HUES6 (cell line): ENCODE data around the gene PBXIP1.

ENCODE experiments used
- H3K27ac ChIP-seq: 2 replicates; pipeline ENCODE4 v1.7.0; 2013; ENCODE audit warnings: low read depth, mild to moderate bottlenecking, low read length, inconsistent platforms
- H3K27me3 ChIP-seq: 2 replicates; pipeline ENCODE4 v1.6.1; 2013; ENCODE audit warnings: low read length; ENCODE audit not compliant: control insufficient read depth, insufficient read depth
- H3K36me3 ChIP-seq: 2 replicates; pipeline ENCODE4 v1.6.1; 2013; ENCODE audit warnings: low read length; ENCODE audit not compliant: control insufficient read depth, insufficient read depth
- H3K4me1 ChIP-seq: 2 replicates; pipeline ENCODE4 v1.6.1; 2013; ENCODE audit warnings: low read length; ENCODE audit not compliant: control insufficient read depth, insufficient read depth
- H3K4me3 ChIP-seq: 2 replicates; pipeline ENCODE4 v1.5.1; 2013; ENCODE audit warnings: low read depth, low read length
- H3K9ac ChIP-seq: one replicate; pipeline ENCODE4 v1.6.1; 2013; ENCODE audit warnings: mild to moderate bottlenecking, low read length
- H3K9me3 ChIP-seq: 2 replicates; pipeline ENCODE4 v1.6.1; 2013; ENCODE audit warnings: low read depth, low read length; ENCODE audit not compliant: control insufficient read depth, insufficient read depth

The PBXIP1 gene

DNA sequence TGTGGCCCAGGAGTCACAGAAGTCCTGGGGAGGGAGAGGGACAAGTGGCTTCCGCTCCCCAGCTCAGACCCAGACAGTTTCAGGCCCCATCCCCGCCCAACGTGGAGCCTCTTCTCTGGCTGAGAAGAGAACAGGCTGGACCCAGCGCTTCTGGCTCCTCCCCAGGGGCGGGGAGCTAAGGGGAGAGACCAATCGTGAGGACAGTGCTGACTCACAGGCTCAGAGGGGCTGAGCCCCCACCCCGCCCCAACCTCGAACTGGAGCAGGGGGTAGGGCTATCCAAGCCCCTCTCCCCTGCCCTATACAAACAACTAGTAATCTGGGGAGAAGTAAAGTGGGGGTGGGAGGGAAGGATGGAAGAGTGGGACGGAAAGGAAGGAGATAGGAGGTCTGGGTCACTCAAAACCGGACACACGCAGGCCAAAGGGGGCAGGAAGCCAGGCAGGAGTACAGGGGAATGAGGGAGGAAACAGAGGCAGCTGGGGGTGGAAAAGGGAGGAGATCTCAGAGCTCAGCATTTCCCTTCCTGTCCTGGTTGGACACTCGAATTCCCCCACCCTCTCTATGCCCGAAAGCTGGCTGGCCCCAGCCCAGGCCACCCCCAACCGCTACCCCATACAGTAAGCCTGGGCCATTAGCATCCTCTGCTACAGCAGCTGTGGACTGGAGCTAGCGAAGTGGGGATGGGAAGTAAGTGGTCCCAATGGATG, 14.9 kb upstream of the PBXIP1 start, which contains the start of gene SHC1:
Gene SHC1 (minus strand): TSS at position 117 of the 710 bp plus-strand sequence. CDS start 221 bp downstream, outside the sequence.
- Histone ChIP-seq H3K27ac (peak within 1 kb of the TSS; percentile 95), H3K9me3 (no peaks in the 10 kb centered on the region), H3K27me3 (no peaks in the 10 kb centered on the region), H3K4me1 (peaks cover 23% of the 10 kb centered on the region), H3K4me3 (peak within 1 kb of the TSS; percentile 65), H3K36me3 (peaks cover 30% of the 10 kb centered on the region), H3K9ac (peak within 1 kb of the TSS; percentile 90)

DNA sequence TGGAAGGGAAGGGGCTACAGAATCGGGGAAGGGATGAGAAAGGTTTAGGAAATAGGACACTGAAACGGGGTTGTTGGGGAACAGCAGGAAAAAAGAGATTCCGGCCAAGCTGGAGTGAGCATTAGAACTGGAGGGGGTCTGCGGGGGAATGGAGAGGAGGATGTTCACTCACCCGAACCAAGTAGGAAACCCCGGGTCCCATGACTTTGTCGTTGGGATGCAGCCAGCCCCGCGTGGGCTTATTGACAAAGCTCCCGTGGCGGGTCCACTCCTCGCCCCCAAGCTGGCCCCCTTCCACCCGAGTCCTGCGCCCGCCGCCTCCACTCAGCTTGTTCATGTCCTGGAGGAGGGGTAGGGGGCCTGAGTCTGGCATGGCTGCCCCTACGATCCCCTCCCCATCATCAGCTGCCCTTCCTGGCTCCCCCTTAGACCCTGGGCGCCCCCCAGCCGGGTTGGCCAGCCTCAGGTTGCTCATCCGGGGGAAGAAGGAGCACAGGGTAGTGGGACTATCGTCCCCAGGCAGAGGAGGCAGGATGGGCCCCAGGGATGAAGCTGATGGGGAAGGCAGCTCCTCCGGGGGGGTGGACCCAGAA, 14.1 kb upstream of the PBXIP1 start:
- H3K4me1 ChIP-seq, result peaks cover 23% of the 10 kb centered on the region
- peaks cover 37% of the 10 kb centered on the region for H3K36me3 ChIP-seq
- peak overlapping the region; percentile 90 for H3K9ac ChIP-seq
- no peaks in the 10 kb centered on the region for H3K9me3 ChIP-seq
- peak overlapping the region; percentile 95 for H3K27ac ChIP-seq
- no peaks in the 10 kb centered on the region for H3K27me3 ChIP-seq
- H3K4me3 ChIP-seq, result peak overlapping the region; percentile 65

DNA sequence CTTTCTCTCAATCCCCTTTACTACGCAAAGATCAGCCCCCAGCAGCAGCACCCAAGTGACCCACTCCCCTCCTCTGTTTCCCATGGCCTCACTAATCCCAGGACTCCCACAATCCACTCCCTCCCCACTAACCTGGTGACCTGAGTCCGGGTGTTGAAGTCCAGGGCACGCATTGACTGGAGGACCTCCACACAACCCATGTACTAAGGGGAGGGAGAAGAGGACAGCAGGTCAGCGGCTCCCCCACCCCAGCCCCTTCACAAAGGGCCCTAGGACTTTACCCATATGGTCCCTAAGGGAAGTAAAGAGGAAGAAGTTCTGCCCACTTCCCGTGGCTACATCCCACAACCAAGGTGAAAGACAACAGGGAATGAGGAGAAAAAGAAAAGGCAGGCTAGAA, 13.3 kb upstream of the PBXIP1 start:
- Histone ChIP-seq H3K4me1 (peaks cover 23% of the 10 kb centered on the region), H3K9ac (peak overlapping the region; percentile 90), H3K4me3 (peak overlapping the region; percentile 65), H3K9me3 (no peaks in the 10 kb centered on the region), H3K36me3 (peaks cover 45% of the 10 kb centered on the region), H3K27ac (no peak overlapping the region), H3K27me3 (no peaks in the 10 kb centered on the region)

DNA sequence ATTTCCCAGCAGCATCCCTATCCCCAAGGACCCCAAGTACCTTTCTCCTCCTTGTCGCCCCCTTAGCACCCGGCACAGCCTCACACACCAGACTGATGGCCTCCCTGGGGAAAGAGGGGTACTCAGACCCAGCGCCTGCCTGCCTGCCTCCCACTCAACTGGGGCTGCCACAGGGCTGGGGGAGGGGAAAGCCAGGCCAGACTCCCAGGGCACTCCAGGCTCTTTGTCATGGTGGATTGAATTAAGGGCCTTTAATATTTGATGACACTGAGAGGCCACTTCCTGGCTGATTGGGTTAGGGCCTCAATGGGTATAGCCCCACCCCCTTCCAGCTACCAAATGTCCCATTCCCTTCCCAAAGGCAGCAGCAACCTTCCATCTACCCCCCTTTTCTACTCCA, 12.8 kb upstream of the PBXIP1 start:
- Histone ChIP-seq H3K9ac (peak overlapping the region; percentile 90), H3K9me3 (no peaks in the 10 kb centered on the region), H3K27ac (peak overlapping the region; percentile 18; the same call in 1 of the 2 replicates), H3K4me3 (peak overlapping the region; percentile 65), H3K36me3 (peaks cover 50% of the 10 kb centered on the region), H3K27me3 (no peaks in the 10 kb centered on the region), H3K4me1 (peaks cover 23% of the 10 kb centered on the region)

DNA sequence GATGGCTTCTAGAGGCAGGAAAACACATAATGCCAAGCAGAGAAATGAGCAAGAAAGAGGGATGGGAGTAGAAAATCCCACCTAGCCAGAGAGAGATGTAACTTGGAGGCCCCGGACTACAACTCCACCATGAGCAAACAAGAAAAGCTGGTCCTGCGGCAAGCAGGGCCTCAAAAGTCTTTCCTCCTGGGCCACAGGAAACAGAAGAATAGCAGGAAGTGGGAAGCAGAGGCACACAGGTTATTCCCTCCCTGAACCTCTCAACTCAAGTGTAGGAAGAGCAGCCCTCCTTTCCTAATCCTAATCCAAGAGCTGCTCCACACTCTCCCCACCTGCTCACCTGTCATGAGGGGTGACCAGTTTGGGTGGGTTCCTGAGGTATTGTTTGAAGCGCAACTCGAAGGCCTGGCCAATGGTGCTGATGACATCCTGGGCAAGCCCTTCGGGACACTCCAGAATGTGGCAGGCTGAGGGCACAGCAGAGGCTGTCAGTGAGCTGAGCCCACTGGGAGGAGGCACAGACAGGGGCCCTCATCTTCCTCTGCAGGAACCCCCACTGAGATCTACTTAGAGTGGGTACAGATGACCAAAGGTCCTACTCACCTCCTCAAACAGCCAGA, 11.5 kb upstream of the PBXIP1 start:
- no peak overlapping the region for H3K9ac ChIP-seq

DNA sequence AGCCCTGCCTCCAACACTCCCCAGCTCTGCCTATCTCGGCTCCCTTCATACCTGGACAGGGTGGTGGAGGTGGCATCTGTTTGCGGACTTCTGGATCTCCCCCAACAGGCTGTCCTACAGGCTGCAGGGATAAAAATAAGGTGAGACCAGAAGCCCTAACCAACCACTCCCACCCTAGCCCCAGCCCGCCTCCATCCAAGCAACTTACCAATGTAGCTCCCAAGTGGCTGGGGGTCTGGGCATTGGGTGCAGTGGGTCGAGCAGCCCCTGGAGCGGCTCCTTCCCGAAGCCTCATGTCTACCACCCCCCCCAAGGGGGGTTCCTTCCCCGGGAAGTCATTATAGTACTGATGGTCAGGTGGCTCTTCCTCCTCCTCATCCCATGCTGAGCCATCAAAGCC, 10.2 kb upstream of the PBXIP1 start:
- peaks cover 59% of the 10 kb centered on the region for H3K36me3 ChIP-seq
- no peak overlapping the region for H3K4me3 ChIP-seq
- H3K27ac ChIP-seq, result no peak overlapping the region
- peaks cover 9% of the 10 kb centered on the region for H3K4me1 ChIP-seq
- H3K9me3 ChIP-seq, result no peaks in the 10 kb centered on the region
- H3K27me3 ChIP-seq, result no peaks in the 10 kb centered on the region
- H3K9ac ChIP-seq, result no peak overlapping the region

More for the DNA sequence above, 11.5 kb upstream of the PBXIP1 start:
- H3K9me3 ChIP-seq, result no peaks in the 10 kb centered on the region
- H3K4me1 ChIP-seq, result peaks cover 20% of the 10 kb centered on the region
- H3K4me3 ChIP-seq, result no peak overlapping the region
- no peaks in the 10 kb centered on the region for H3K27me3 ChIP-seq
- no peak overlapping the region for H3K27ac ChIP-seq
- H3K36me3 ChIP-seq, result peaks cover 59% of the 10 kb centered on the region

DNA sequence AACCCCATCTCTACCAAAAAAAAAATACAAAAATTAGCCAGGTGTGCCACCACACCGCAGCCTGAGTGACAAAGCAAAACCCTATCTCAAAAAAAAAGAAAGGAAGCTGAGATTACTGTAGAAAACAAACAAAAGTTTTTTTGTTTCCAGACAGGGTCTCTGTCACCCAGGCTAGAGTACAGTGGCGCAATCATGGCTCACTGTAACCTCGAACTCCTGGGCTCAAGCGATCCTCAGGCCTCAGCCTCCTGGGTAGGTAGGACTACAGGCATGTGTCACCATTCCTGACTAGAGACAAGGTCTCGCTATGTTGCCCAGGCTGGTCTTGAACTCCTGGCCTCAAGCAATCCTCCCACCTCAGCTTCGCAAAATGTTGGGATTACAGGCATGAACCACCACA, 8.5 kb upstream of the PBXIP1 start:
- Histone ChIP-seq H3K9me3 (no peaks in the 10 kb centered on the region), H3K9ac (no peak overlapping the region), H3K36me3 (peaks cover 63% of the 10 kb centered on the region), H3K27me3 (no peaks in the 10 kb centered on the region), H3K4me3 (no peak overlapping the region), H3K27ac (no peak overlapping the region), H3K4me1 (peaks cover 14% of the 10 kb centered on the region)

DNA sequence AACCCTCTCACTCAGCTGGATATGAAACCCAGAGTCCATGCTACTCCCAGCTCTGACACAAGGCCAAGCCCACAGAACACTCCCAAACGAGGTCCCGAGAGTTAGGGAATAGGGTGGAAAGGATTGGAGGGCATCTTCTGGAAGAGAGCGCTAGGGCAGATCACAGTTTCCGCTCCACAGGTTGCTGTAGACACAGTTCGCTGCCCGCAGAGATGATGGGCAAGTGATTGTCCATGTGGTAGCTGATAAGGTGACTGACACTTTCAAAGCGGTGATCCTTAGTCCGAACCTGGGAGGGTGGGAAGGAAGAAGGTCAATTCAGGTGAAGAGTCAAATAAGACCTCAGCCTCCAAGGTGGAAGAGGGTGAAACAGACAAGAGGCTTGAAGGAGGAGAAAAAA, 7.7 kb upstream of the PBXIP1 start:
- Histone ChIP-seq H3K9me3 (no peaks in the 10 kb centered on the region), H3K4me1 (peaks cover 9% of the 10 kb centered on the region), H3K27me3 (no peaks in the 10 kb centered on the region), H3K27ac (no peak overlapping the region), H3K4me3 (no peak overlapping the region), H3K9ac (no peak overlapping the region), H3K36me3 (peaks cover 69% of the 10 kb centered on the region)

DNA sequence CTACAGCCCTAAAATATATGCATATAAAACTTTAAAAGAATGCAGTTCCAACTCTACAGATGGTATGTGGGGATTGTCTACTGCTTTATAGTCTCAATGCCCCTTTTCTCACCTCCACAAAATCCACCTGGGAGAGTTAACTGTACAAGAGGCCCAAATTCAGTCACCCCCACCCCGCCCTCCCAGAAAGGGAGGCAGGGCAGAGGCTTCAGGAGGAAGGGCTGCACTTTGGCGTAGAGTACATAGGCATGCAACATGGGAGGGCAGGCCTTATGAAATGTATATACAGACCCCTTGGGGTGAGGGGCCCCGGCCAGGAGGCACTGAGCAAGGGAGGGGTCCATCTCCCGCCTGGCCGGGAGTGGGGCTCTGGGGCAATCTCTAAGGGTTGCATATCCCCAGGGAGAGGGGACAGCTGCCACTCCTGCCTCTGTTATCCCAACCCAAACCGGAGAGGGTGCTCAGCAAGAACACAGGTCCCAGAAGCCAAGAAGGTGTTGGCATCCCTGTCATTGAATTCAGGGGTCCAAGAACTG, 7.0 kb upstream of the PBXIP1 start:
- Histone ChIP-seq H3K27ac (no peak overlapping the region), H3K9ac (no peak overlapping the region), H3K9me3 (no peaks in the 10 kb centered on the region), H3K4me3 (peak overlapping the region; percentile 82; the same call in 1 of the 2 replicates), H3K27me3 (no peaks in the 10 kb centered on the region), H3K36me3 (peaks cover 63% of the 10 kb centered on the region), H3K4me1 (peaks cover 7% of the 10 kb centered on the region)

DNA sequence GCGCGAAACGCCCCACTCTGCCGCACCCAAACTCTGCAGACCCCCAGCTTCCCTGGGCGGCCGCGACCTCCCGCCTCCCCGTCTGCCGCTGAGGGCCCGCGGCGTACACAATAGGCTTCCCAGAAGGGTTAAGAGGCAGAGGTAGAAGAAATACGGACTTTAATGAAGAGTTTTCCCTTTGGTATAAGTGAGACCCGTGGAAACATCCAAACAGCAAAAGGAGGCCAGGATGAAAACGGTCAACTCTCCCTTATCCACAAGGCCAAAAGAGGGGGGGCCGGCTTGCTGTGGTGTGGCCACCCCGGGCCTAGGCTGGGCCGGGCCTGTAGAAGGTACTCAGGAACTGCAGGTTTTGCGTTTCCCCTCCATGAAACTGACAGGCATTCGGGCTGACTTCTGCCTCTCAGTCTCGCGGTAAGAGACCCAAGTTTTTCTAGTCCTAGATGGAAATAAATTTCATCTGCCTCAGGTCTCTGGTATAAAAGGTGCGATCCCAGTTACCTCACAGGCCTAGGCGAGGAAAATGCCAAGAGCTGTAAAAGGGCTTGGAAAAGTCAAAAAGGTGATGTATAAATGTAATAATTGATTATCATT, 6.4 kb upstream of the PBXIP1 start:
- Histone ChIP-seq H3K9ac (peak overlapping the region; percentile 95), H3K4me3 (peak overlapping the region; percentile 82), H3K27ac (peak overlapping the region; percentile 94), H3K9me3 (no peaks in the 10 kb centered on the region), H3K36me3 (peaks cover 57% of the 10 kb centered on the region), H3K4me1 (peaks cover 13% of the 10 kb centered on the region), H3K27me3 (no peaks in the 10 kb centered on the region)
